A673 (cell line): ENCODE data around the gene APBB2.

Source experiments
- CTCF ChIP-seq: fragments of 300-800, 200-600 bp; sonication (generic); conservative IDR thresholded peaks from 2 replicates; pipeline ENCODE4 v1.5.1; 2017; ENCODE audit warnings: low read depth, mild to moderate bottlenecking, antibody characterized with exemption, low read length, moderate library complexity, mixed read lengths
- EZH2 ChIP-seq: fragments of 200-600 bp; sonication (generic); IDR thresholded peaks from 2 replicates; pipeline ENCODE4 v1.6.1; 2017; ENCODE audit warnings: borderline replicate concordance, low read depth, mild to moderate bottlenecking, mixed read lengths, antibody characterized with exemption, low read length; ENCODE audit not compliant: poor library complexity, severe bottlenecking

- TF ChIP-seq CTCF: no peak
- no peak for TF ChIP-seq EZH2
These were observed 428.6 kb downstream of the APBB2 start for GRCh38 chr4:40785727-40786126.
